SU-DHL-6 (cell line): Measurements from ENCODE around the gene SCGB1D1.

Source experiments
- CTCF ChIP-seq: fragments of 200-600 bp; sonication (generic); IDR thresholded peaks from one replicate; pipeline ENCODE4 v1.5.1; 2017; ENCODE audit warnings: antibody characterized with exemption, mild to moderate bottlenecking, low read length, moderate library complexity; ENCODE audit not compliant: insufficient read depth, poor library complexity, severe bottlenecking
- EZH2phosphoT487 ChIP-seq: fragments of 200-600 bp; sonication (generic), shearing (Covaris generic); conservative IDR thresholded peaks from 2 replicates; pipeline ENCODE4 v1.6.1; 2018; ENCODE audit warnings: mild to moderate bottlenecking, antibody characterized with exemption, low read length, moderate library complexity, mixed read lengths

GRCh38 chr11:62152245-62153086 lies 37.5 kb upstream of the SCGB1D1 start:
- TF ChIP-seq CTCF, result no peak
- no peak for TF ChIP-seq EZH2phosphoT487
